Esophagus squamous epithelium (tissue), 5 donors: ENCODE measurements around the gene COL4A2. TPM values are rescaled to one million over a fixed set of nuclear protein-coding genes. Genes with fewer than 3 reads are reported as not detected.

ENCODE experiments used
- DNase-seq: peaks from one replicate; lab custom pipeline; 2025; lab: John Stamatoyannopoulos, UW
- H3K27ac ChIP-seq, 4 donors: fragments of 200-600 bp; sonication (generic); one replicate each; pipeline ENCODE4 v1.5.1; 2016 to 2019; ENCODE audit warnings: mild to moderate bottlenecking in 1 of 4
- H3K27me3 ChIP-seq, 4 donors: fragments of 200-600 bp; sonication (generic); 1 replicate in 3 of 4; 2 replicates in 1 of 4; pipeline versions ENCODE4 v1.5.1 to v1.6.0; 2017 to 2021; ENCODE audit warnings: antibody characterized with exemption in 1 of 4
- H3K36me3 ChIP-seq, 3 donors: fragments of 200-600 bp; sonication (generic); one replicate each; pipeline ENCODE4 v1.5.1; 2016 to 2019
- H3K4me1 ChIP-seq, 3 donors: fragments of 200-600 bp; sonication (generic); one replicate each; pipeline ENCODE4 v1.5.1; 2017 to 2019
- H3K4me3 ChIP-seq, 4 donors: fragments of 200-600 bp; sonication (generic); 1 replicate in 3 of 4; 2 replicates in 1 of 4; pipeline ENCODE4 v1.5.1; 2016 to 2019; ENCODE audit warnings: mild to moderate bottlenecking in 2 of 4, moderate library complexity in 1 of 4
- H3K9me3 ChIP-seq, 3 donors: fragments of 200-600 bp; sonication (generic); one replicate each; pipeline ENCODE4 v1.5.1; 2016 to 2019
- CTCF ChIP-seq, 6 experiments: fragments of 450-650 bp in 4 of 6; fragments of 200-600 bp in 2 of 6; sonication (generic) in 2 of 6; IDR thresholded peaks; one replicate each; pipeline ENCODE4 v1.5.1; 2016 to 2019; ENCODE audit warnings: antibody characterized with exemption in 6 of 6, mild to moderate bottlenecking in 4 of 6, moderate library complexity in 4 of 6
- POLR2A ChIP-seq, 4 donors: fragments of 450-650 bp; IDR thresholded peaks; one replicate each; pipeline ENCODE4 v1.6.1; 2017; ENCODE audit warnings: antibody characterized with exemption in 4 of 4, mild to moderate bottlenecking in 4 of 4, moderate library complexity in 3 of 4
- WGBS, 2 donors: methylation state at CpG; one replicate each; pipeline ENCODE4 v1.1.5; 2018; 5-methylcytosine and 5-hydroxymethylcytosine counted together
- intact Hi-C: fragments of 100-400 bp; cut with DNase I; formaldehyde crosslinking; loops from one replicate; pipeline ENCODE4 v1.15.0; 2022
- total RNA-seq, 4 donors: library from RNA; depleted of rRNA; stranded (reverse); fragments of >200 nt; gene quantifications; one replicate each; pipeline ENCODE4 v1.1.0, GENCODE V29; 2016
- donor health status: DM: yes; HTN: yes; CAD: no.

COL4A2 gene
- total RNA-seq, 4 donors from 2014 or later, result 11.9 to 102 (median 43.5) TPM

GRCh38 chr13:110525328-110526319 lies 218.5 kb downstream of the COL4A2 start:
- Histone ChIP-seq H3K4me1 (peaks cover 8 to 52% (median 9%) of the 10 kb centered on the region in 3 donors), H3K9me3 (no peaks in the 10 kb centered on the region), H3K4me3 (no peak overlapping the region), H3K36me3 (no peaks in the 10 kb centered on the region), H3K27ac (no peak overlapping the region), H3K27me3 (no peaks in the 10 kb centered on the region)
- DNase-seq, result no peak
- intact Hi-C loops, result no loop called here
- TF ChIP-seq POLR2A (IDR thresholded peaks at IDR 0.05) (no peak), CTCF (IDR thresholded peaks at IDR 0.05) (no peak)
- 73 to 83% methylated on average over 7 to 11 of the region's 25 CpGs for WGBS, 2 donors

GRCh38 chr13:110528371-110528770 lies 221.3 kb downstream of the COL4A2 start:
- intact Hi-C loops, result no loop called here
- peak overlapping the region in 1 of 4 donors; percentile 1 for H3K27ac ChIP-seq
- WGBS, 2 donors, result 64 to 68% methylated on average over 5 of the region's 5 CpGs

GRCh38 chr13:110528911-110529310 lies 221.8 kb downstream of the COL4A2 start:
- Histone ChIP-seq H3K9me3 (no peaks in the 10 kb centered on the region), H3K4me1 (peaks cover 8 to 39% (median 9%) of the 10 kb centered on the region in 3 donors), H3K27me3 (no peaks in the 10 kb centered on the region), H3K27ac (peak overlapping the region in 2 of 4 donors; percentile 1 to 19), H3K4me3 (no peak overlapping the region), H3K36me3 (no peaks in the 10 kb centered on the region)
- intact Hi-C loops, result no loop called here
- 94 to 95% methylated on average over 6 of the region's 6 CpGs for WGBS, 2 donors
- no peak for DNase-seq
- TF ChIP-seq CTCF (IDR thresholded peaks at IDR 0.05), result no peak
- TF ChIP-seq POLR2A (IDR thresholded peaks at IDR 0.05), result no peak

More at GRCh38 chr13:110528371-110528770, 221.3 kb downstream of the COL4A2 start:
- H3K4me3 ChIP-seq, result no peak overlapping the region
- no peaks in the 10 kb centered on the region for H3K36me3 ChIP-seq
- H3K27me3 ChIP-seq, result no peaks in the 10 kb centered on the region
- peaks cover 8 to 40% (median 9%) of the 10 kb centered on the region in 3 donors for H3K4me1 ChIP-seq
- DNase-seq, result no peak
- no peak for TF ChIP-seq CTCF (IDR thresholded peaks at IDR 0.05)
- no peak for TF ChIP-seq POLR2A (IDR thresholded peaks at IDR 0.05)
- no peaks in the 10 kb centered on the region for H3K9me3 ChIP-seq

- intact Hi-C loops, result no loop called here
- 90 to 100% methylated on average over 2 to 10 of the region's 23 CpGs for WGBS, 2 donors
- H3K27ac ChIP-seq, result peak overlapping the region in 2 of 4 donors; percentile 1 to 19
These were observed 222.6 kb downstream of the COL4A2 start for GRCh38 chr13:110529522-110530311.

More at GRCh38 chr13:110529522-110530311, 222.6 kb downstream of the COL4A2 start:
- DNase-seq, result no peak
- no peaks in the 10 kb centered on the region for H3K27me3 ChIP-seq
- peaks cover 5 to 30% (median 5%) of the 10 kb centered on the region in 3 donors for H3K4me1 ChIP-seq
- TF ChIP-seq POLR2A (IDR thresholded peaks at IDR 0.05), result no peak
- no peak for TF ChIP-seq CTCF (IDR thresholded peaks at IDR 0.05)
- H3K36me3 ChIP-seq, result no peaks in the 10 kb centered on the region
- H3K4me3 ChIP-seq, result no peak overlapping the region
- no peaks in the 10 kb centered on the region for H3K9me3 ChIP-seq
